T-helper 22 cell (primary cell): ENCODE results near the gene VGF.
"Not testable (repeated sequence)": the region's sequence is repeated elsewhere in the genome, so short reads cannot be mapped to it uniquely, and the experiment has no call there.

Source experiments
- DNase-seq: peaks from one replicate; pipeline ENCODE4 v3.0.0-alpha.2; 2020; ENCODE audit warnings: low read depth

VGF gene

GRCh38 chr7:101165075-101165957 lies at the start of gene VGF:
VGF (minus strand) TSS chr7:101165569; CDS start chr7:101164843, 726 bp downstream.
- DNase-seq = peak; percentile 82

DNA sequence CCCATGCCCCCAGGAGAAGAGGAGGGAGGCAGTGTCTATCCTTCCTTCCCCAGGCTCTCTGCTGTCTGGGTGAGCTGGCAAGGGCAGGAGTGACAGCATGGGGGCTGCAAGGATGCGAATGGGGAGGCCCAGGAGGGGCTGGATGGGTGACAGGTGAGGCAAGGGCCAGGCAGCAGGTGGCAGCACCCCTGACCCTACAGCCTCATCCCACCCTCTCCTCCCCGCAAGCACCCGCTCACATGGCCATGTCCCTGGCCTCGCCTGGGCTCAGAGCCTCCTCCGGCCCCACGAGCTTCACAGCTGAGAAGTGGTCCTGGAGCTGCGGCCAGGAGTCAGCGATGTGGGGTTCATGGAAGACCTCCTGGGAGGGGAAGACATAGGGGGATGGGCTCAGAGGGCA lies 46.6 kb upstream of the VGF start:
- DNase-seq = no peak

GRCh38 chr7:101211501-101211900 lies 46.1 kb upstream of the VGF start:
- DNase-seq = no peak

DNA sequence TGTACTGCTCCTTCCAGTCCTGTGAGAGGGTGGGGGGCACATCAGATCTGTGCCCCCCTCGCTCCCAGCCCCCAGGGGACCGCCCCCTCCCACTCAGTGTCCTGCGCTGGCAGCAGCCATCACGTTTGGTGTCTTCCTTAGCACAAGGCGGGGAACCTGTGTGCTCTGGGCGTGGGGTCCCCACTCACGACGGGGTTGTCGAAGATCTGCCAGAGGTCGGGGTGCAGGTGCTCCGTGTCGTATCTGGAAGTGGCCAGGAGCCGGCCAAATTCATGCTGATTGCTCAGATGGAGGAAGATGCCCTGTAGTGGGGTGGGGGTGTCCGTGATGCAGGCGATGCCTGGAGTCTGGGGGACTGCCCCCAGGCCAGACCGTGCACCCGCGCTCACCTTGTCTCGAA lies 44.8 kb upstream of the VGF start:
- no peak for DNase-seq

GRCh38 chr7:101208794-101209193 lies 43.4 kb upstream of the VGF start:
- no peak for DNase-seq

DNA sequence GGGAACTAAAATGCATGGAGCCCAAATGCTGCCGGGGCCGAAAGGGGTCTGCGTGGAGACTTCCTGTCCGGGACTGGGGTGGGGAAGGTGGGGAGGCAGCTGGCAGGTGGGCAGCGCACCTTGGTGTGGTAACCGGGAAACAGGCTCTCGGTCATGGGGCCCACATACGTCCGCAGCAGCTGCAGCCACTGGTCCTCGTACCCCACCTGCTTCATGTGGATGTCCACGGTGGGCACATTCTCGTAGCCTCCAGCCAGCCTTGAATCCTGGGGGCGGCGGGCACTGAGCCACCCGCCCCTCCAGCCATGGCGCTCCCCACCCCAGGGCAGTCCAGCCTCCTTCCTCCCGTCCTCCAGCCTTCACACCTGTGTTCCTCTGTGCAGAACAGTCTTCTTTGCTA lies 42.1 kb upstream of the VGF start:
- DNase-seq = no peak

GRCh38 chr7:101206665-101207042 lies 41.3 kb upstream of the VGF start:
- DNase-seq = no peak

GRCh38 chr7:101205901-101206664 lies 40.7 kb upstream of the VGF start:
- DNase-seq = no peak

- not testable (repeated sequence) for DNase-seq
These were observed 38.7 kb upstream of the VGF start for GRCh38 chr7:101203740-101204738.

DNA sequence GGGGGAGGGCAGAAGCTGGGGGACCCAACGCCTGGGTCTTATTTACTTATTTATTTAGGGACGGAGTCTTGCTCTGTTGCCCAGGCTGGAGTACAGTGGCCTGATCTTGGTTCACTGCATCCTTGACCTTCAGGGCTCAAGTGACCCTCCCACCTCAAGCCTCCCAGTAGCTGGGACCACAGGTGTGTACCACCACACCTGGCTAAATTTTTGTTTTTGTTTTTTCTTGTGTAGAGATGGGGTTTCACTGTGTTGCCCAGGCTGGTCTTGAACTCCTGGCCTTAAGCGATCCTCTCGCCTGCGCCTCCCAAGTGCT lies 37.2 kb upstream of the VGF start:
- no peak for DNase-seq

GRCh38 chr7:101201695-101202602 lies 36.6 kb upstream of the VGF start:
- no peak for DNase-seq

DNA sequence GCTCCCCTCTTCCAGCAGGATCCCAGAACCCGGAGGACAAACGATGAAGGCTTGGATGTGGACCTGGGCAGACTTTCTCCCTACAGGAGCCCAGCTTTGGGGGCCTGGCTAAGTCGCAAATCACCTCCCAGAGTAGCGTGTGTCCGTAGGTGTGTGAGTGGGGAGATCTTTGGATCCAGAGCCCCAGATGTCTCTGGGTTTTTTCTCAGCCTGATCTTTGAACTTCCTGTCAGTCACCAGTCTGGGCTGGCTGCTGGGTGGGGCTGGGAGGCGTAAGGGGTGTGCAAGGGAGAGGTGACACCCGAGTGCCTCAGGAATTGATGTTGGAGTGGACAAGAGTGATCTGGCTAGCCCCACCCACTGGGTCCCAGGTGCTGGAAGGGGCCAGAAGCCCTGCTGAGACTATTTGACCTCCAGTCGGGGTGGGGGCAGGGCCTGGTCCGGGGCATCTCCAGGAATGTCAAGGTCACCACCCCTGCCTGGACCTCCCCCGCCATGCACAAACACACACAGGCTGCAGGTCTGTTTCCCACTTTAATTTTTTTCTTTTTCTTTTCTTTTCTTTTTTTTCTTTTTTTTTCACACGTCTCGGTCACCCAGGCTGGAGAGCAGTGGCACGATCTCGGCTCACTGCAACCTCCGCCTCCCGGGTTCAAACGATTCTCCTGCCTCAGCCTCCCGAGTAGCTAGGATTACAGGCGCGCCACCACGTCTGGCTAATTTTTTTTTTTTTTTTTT lies 35.7 kb upstream of the VGF start, which contains the start of gene MOGAT3:
Gene MOGAT3, minus strand, starts transcription at position 175 of the 738 bp plus-strand sequence. CDS start 182 bp downstream, outside the sequence.
- DNase-seq = no peak

GRCh38 chr7:101200504-101200861 lies 35.1 kb upstream of the VGF start:
- DNase-seq = no peak

DNA sequence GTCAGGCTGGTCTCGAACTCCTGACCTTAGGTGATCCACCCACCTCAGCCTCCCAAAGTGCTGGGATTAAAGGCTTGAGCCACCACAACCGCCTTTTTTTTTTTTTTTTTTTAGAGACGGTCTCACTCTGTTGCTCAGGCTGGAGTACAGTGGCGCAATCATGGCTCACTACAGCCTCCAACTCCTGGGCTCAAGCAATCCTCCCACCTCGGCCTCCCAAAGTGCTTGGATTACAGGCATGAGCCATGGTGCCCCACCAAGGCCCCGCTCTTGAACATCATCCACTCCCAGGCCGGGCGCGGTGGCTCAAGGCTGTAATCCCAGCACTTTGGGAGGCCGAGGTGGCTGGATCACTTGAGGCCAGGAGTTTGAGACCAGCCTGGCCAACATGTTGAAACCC lies 34.2 kb upstream of the VGF start:
- DNase-seq = not testable (repeated sequence)

DNA sequence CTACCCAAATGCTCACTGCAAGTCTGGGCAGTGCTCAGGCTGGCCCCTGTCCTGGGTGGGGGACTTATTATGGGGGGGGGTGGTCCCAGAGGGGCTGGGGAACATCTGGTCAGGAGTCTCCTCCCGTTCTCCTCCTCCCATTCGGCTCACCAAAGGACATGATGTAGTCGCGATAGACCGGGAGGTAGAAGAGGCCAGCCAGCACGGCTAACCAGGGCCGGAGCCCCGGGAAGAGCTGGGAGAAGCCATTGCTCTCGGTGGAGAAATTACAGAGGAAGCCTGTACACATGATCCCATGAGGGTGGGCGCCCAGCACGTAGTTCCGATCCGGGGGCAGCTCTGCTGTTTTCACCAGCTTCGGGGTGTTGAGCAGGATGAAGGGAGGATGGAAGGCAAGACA lies 33.1 kb upstream of the VGF start:
- no peak for DNase-seq

GRCh38 chr7:101197991-101198390 lies 32.6 kb upstream of the VGF start:
- no peak for DNase-seq

GRCh38 chr7:101195884-101196283 lies 30.5 kb upstream of the VGF start:
- DNase-seq = no peak

GRCh38 chr7:101189109-101189508 lies 23.7 kb upstream of the VGF start:
- no peak for DNase-seq

- DNase-seq = no peak
These were observed 21.6 kb upstream of the VGF start for GRCh38 chr7:101186844-101187428.

DNA sequence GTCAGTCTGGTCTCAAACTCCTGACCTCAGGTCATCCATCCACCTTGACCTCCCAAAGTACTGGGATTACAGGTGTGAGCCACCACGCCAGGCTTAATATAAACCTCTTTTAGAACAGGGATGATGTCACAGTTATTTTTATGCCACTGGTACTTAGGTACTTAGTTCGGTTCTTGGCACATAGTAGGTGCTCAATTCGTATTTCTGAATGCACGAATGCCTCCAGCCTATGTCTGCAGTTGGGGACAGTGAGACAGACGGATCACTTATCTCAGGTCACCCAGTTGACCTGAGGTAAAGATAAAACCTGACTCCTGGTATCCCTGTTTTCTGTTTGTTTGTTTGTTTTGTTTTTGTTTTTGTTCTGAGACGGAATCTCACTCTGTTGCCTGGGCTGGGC lies 20.8 kb upstream of the VGF start:
- no peak for DNase-seq
